OCI-LY1 (cell line): ENCODE measurements around the gene MRPL39.

ENCODE experiments used
- H2AFZ ChIP-seq: fragments of 200-600 bp; sonication (generic), shearing (Covaris generic); 2 replicates; pipeline ENCODE4 v1.6.0; 2014; ENCODE audit warnings: antibody characterized with exemption, mild to moderate bottlenecking, low read length
- H3F3A ChIP-seq: fragments of 200-600 bp; sonication (generic), shearing (Covaris generic); 2 replicates; pipeline ENCODE4 v1.6.0; 2014; ENCODE audit warnings: mild to moderate bottlenecking, antibody characterized with exemption, low read length, moderate library complexity; ENCODE audit not compliant: insufficient read depth
- H3K27ac ChIP-seq: fragments of 200-600 bp; sonication (generic); 2 replicates; pipeline ENCODE4 v1.5.1; 2014; ENCODE audit warnings: low read length, mixed run types, mild to moderate bottlenecking, low read depth; ENCODE audit not compliant: poor library complexity, severe bottlenecking
- H3K27me3 ChIP-seq: fragments of 200-600 bp; sonication (generic); 2 replicates; pipeline ENCODE4 v1.6.0; 2014; ENCODE audit warnings: antibody characterized with exemption, mild to moderate bottlenecking, low read length, moderate library complexity; ENCODE audit not compliant: insufficient read depth
- H3K36me3 ChIP-seq: fragments of 200-600 bp; sonication (generic); 2 replicates; pipeline ENCODE4 v1.6.1; 2014; ENCODE audit warnings: mild to moderate bottlenecking, antibody characterized with exemption, low read length, moderate library complexity, mixed read lengths; ENCODE audit not compliant: insufficient read depth
- H3K4me1 ChIP-seq: fragments of 200-600 bp; sonication (generic); 2 replicates; pipeline ENCODE4 v1.5.1; 2014; ENCODE audit warnings: mild to moderate bottlenecking, low read length, moderate library complexity; ENCODE audit not compliant: insufficient read depth, severe bottlenecking
- H3K4me2 ChIP-seq: fragments of 200-600 bp; sonication (generic), shearing (Covaris generic); 2 replicates; pipeline ENCODE4 v1.6.1; 2014; ENCODE audit warnings: low read length
- H3K4me3 ChIP-seq: fragments of 200-600 bp; sonication (generic); 2 replicates; pipeline ENCODE4 v1.5.1; 2014; ENCODE audit warnings: low read length, low read depth, mild to moderate bottlenecking, mixed read lengths; ENCODE audit not compliant: poor library complexity, severe bottlenecking
- H3K79me2 ChIP-seq: fragments of 200-600 bp; shearing (Covaris generic); 2 replicates; pipeline ENCODE4 v1.6.1; 2016; ENCODE audit warnings: mixed run types, low read length, mixed read lengths; ENCODE audit not compliant: insufficient read depth
- H3K9ac ChIP-seq: fragments of 200-600 bp; sonication (generic), shearing (Covaris generic); 2 replicates; pipeline ENCODE4 v1.6.1; 2014; ENCODE audit warnings: mild to moderate bottlenecking, low read length, mixed read lengths
- H3K9me2 ChIP-seq: fragments of 200-600 bp; sonication (generic), shearing (Covaris generic); 2 replicates; pipeline ENCODE4 v1.6.1; 2014; ENCODE audit warnings: low read depth, mild to moderate bottlenecking, low read length, mixed read lengths
- H3K9me3 ChIP-seq: fragments of 200-600 bp; shearing (Covaris generic); 2 replicates; pipeline ENCODE4 v1.6.1; 2014; ENCODE audit warnings: low read length, mixed read lengths
- H4K20me1 ChIP-seq: fragments of 200-600 bp; sonication (generic), shearing (Covaris generic); 2 replicates; pipeline ENCODE4 v1.6.0; 2016; ENCODE audit warnings: mild to moderate bottlenecking, low read length; ENCODE audit not compliant: insufficient read depth
- CTCF ChIP-seq: fragments of 200-600 bp; sonication (generic), shearing (Covaris generic); IDR thresholded peaks from 2 replicates; pipeline ENCODE4 v1.5.1; 2017; ENCODE audit warnings: mild to moderate bottlenecking, antibody characterized with exemption, low read length, moderate library complexity, mixed read lengths
- EZH2 ChIP-seq: fragments of 200-600 bp; sonication (generic), shearing (Covaris generic); IDR thresholded peaks from 2 replicates; pipeline ENCODE4 v1.8.0; 2017; ENCODE audit warnings: borderline replicate concordance, mixed run types, mild to moderate bottlenecking, antibody characterized with exemption, low read length, moderate library complexity, mixed read lengths

MRPL39 gene

GRCh38 chr21:25569711-25570110 lies 37.6 kb downstream of the MRPL39 start:
- no peak overlapping the region for H2AFZ ChIP-seq
- H3K36me3 ChIP-seq = peaks cover 3% of the 10 kb centered on the region; the same call in 1 of the 2 replicates
- no peaks in the 10 kb centered on the region for H3K27me3 ChIP-seq
- TF ChIP-seq EZH2 = no peak
- TF ChIP-seq CTCF = no peak
- no peak overlapping the region for H3K27ac ChIP-seq
- H4K20me1 ChIP-seq = no peaks in the 10 kb centered on the region
- no peaks in the 10 kb centered on the region for H3K79me2 ChIP-seq
- peaks cover 21% of the 10 kb centered on the region for H3K4me1 ChIP-seq
- no peak overlapping the region for H3K4me3 ChIP-seq
- H3K9me2 ChIP-seq = no peaks in the 10 kb centered on the region
- no peak overlapping the region for H3K4me2 ChIP-seq
- H3K9ac ChIP-seq = no peak overlapping the region
- no peaks in the 10 kb centered on the region for H3K9me3 ChIP-seq
- H3F3A ChIP-seq = no peaks in the 10 kb centered on the region

DNA sequence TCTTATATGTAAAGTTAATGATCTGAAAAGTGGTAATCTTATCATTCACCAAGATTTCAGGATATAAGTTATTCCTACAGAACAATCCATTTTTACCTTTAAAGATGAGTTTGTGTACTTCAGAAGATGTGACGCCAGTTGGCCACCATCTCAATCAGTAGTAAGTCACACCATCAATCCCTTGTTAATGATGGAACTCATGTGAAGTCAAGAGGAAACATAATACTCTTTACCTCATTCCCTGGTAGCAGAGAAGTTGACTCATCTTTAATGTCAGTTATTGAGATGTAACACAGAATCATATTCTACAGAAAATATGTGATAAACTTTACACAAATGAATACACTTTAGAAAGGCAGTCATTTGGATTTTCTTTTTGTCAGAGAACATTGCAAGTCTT lies 38.2 kb downstream of the MRPL39 start:
- Histone ChIP-seq H2AFZ (no peak overlapping the region), H3K9me3 (no peaks in the 10 kb centered on the region), H3K4me1 (peaks cover 15% of the 10 kb centered on the region), H3K79me2 (no peaks in the 10 kb centered on the region), H3K36me3 (peaks cover 3% of the 10 kb centered on the region; the same call in 1 of the 2 replicates), H3K9me2 (no peaks in the 10 kb centered on the region), H3K27ac (no peak overlapping the region), H3K4me3 (no peak overlapping the region), H4K20me1 (no peaks in the 10 kb centered on the region), H3K27me3 (no peaks in the 10 kb centered on the region), H3K9ac (no peak overlapping the region), H3F3A (no peaks in the 10 kb centered on the region), H3K4me2 (no peak overlapping the region)
- TF ChIP-seq EZH2 = no peak
- no peak for TF ChIP-seq CTCF

DNA sequence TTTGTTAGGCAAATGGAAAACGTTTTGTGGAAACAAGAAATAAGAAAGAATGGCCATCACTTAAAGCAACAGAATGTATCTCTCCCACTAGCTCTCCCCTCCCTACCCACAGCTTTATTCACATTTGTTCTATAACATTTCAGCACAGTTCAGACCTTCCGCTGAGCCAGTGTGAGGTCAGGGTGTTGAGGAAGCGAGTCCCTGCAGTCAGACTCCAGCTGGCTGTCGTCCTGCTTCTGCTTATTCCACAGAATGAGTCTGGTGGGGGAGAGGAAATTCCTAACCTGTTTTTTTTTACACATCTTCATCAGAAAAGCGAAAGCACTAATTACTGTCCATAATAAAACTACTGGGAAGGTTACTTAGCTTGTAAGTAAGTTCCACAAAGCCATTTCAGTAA lies 39.0 kb downstream of the MRPL39 start:
- Histone ChIP-seq H4K20me1 (no peaks in the 10 kb centered on the region), H3K36me3 (peaks cover 3% of the 10 kb centered on the region; the same call in 1 of the 2 replicates), H3K79me2 (no peaks in the 10 kb centered on the region), H3K9me2 (no peaks in the 10 kb centered on the region), H3K4me3 (no peak overlapping the region), H3K4me2 (no peak overlapping the region), H3K9ac (no peak overlapping the region), H3K4me1 (peaks cover 6% of the 10 kb centered on the region), H3F3A (no peaks in the 10 kb centered on the region), H3K27ac (no peak overlapping the region), H3K9me3 (no peaks in the 10 kb centered on the region), H3K27me3 (no peaks in the 10 kb centered on the region), H2AFZ (no peak overlapping the region)
- TF ChIP-seq EZH2 = no peak
- TF ChIP-seq CTCF = no peak
